H9 (cell line): ENCODE data around the gene CFAP46. TPM values are rescaled to one million over a fixed set of nuclear protein-coding genes. Genes with fewer than 3 reads are reported as not detected.

Experiments used
- DNase-seq: peaks from one replicate; pipeline ENCODE4 v3.0.0-alpha.2; 2017
- H2AFZ ChIP-seq: one replicate; pipeline ENCODE4 v1.6.1; 2013; ENCODE audit warnings: mild to moderate bottlenecking, low read length, control low read depth, moderate library complexity
- H2AK5ac ChIP-seq: 2 replicates; pipeline ENCODE4 v1.6.1; 2013; ENCODE audit warnings: low read length, control low read depth, mixed read lengths; ENCODE audit not compliant: insufficient read length
- H2BK120ac ChIP-seq: one replicate; pipeline ENCODE4 v1.6.1; 2013; ENCODE audit warnings: low read depth, mild to moderate bottlenecking, low read length, control low read depth, inconsistent platforms; ENCODE audit not compliant: poor library complexity, severe bottlenecking
- H2BK12ac ChIP-seq: 2 replicates; pipeline ENCODE4 v1.6.1; 2013; ENCODE audit warnings: low read length, control low read depth, mixed read lengths, low read depth; ENCODE audit not compliant: insufficient read length
- H2BK15ac ChIP-seq: 2 replicates; pipeline ENCODE4 v1.6.1; 2013; ENCODE audit warnings: low read depth, low read length, control low read depth
- H2BK20ac ChIP-seq: one replicate; pipeline ENCODE4 v1.6.1; 2013; ENCODE audit warnings: low read depth, mild to moderate bottlenecking, low read length, control low read depth, inconsistent platforms; ENCODE audit not compliant: poor library complexity, severe bottlenecking
- H2BK5ac ChIP-seq: 2 replicates; pipeline ENCODE4 v1.6.1; 2013; ENCODE audit warnings: low read length, control low read depth, mixed read lengths; ENCODE audit not compliant: insufficient read length
- H3K14ac ChIP-seq: 2 replicates; pipeline ENCODE4 v1.6.1; 2013; ENCODE audit warnings: low read length, control low read depth; ENCODE audit not compliant: insufficient read depth
- H3K18ac ChIP-seq: 2 replicates; pipeline ENCODE4 v1.6.1; 2013; ENCODE audit warnings: low read depth, mild to moderate bottlenecking, mixed read lengths, low read length, control low read depth; ENCODE audit not compliant: insufficient read length
- H3K23ac ChIP-seq: 2 replicates; pipeline ENCODE4 v1.6.1; 2013; ENCODE audit warnings: low read length, control low read depth, mixed read lengths, low read depth; ENCODE audit not compliant: insufficient read length
- H3K23me2 ChIP-seq: 2 replicates; pipeline ENCODE4 v1.6.1; 2013; ENCODE audit warnings: low read depth, mild to moderate bottlenecking, mixed read lengths, low read length, control low read depth; ENCODE audit not compliant: insufficient read length, poor library complexity, severe bottlenecking
- H3K27ac ChIP-seq: 2 replicates; pipeline ENCODE4 v1.5.1; 2013; ENCODE audit warnings: low read length, control low read depth, mixed read lengths, low read depth; ENCODE audit not compliant: insufficient read length
- H3K27me3 ChIP-seq: 2 replicates; pipeline ENCODE4 v1.6.1; 2013; ENCODE audit warnings: low read length, control low read depth, inconsistent platforms; ENCODE audit not compliant: insufficient read depth
- H3K4ac ChIP-seq: 2 replicates; pipeline ENCODE4 v1.6.1; 2013; ENCODE audit warnings: low read depth, mild to moderate bottlenecking, control low read depth, inconsistent platforms, low read length, moderate library complexity
- H3K4me1 ChIP-seq: 2 replicates; pipeline ENCODE4 v1.6.1; 2013; ENCODE audit warnings: low read length, control low read depth, inconsistent platforms; ENCODE audit not compliant: insufficient read depth
- H3K4me2 ChIP-seq: 2 replicates; pipeline ENCODE4 v1.6.1; 2013; ENCODE audit warnings: low read length, control low read depth, mixed read lengths; ENCODE audit not compliant: insufficient read length, insufficient read depth
- H3K56ac ChIP-seq: 2 replicates; pipeline ENCODE4 v1.6.1; 2013; ENCODE audit warnings: low read depth, mild to moderate bottlenecking, mixed read lengths, low read length, control low read depth; ENCODE audit not compliant: insufficient read length
- H3K79me1 ChIP-seq: 2 replicates; pipeline ENCODE4 v1.6.1; 2013; ENCODE audit warnings: low read depth, mild to moderate bottlenecking, moderate library complexity, low read length, control low read depth, inconsistent platforms; ENCODE audit not compliant: insufficient read depth, poor library complexity, severe bottlenecking
- H3K79me2 ChIP-seq: 2 replicates; pipeline ENCODE4 v1.6.1; 2013; ENCODE audit warnings: low read length, control low read depth, inconsistent platforms; ENCODE audit not compliant: insufficient read depth
- H3K9ac ChIP-seq: 2 replicates; pipeline ENCODE4 v1.6.1; 2013; ENCODE audit warnings: low read length, control low read depth, mixed read lengths; ENCODE audit not compliant: insufficient read length; ENCODE audit errors: extremely low read depth
- H3K9me3 ChIP-seq: one replicate; pipeline ENCODE4 v1.6.1; 2013; ENCODE audit warnings: low read depth, low read length, inconsistent platforms; ENCODE audit not compliant: control insufficient read depth
- H3T11ph ChIP-seq: one replicate; pipeline ENCODE4 v1.6.1; 2013; ENCODE audit warnings: mild to moderate bottlenecking, low read length, control low read depth, inconsistent platforms
- H4K20me1 ChIP-seq: one replicate; pipeline ENCODE4 v1.6.1; 2013; ENCODE audit not compliant: control insufficient read depth, insufficient read length, insufficient read depth
- H4K5ac ChIP-seq: 2 replicates; pipeline ENCODE4 v1.6.1; 2013; ENCODE audit warnings: low read depth, mild to moderate bottlenecking, mixed read lengths, low read length, control low read depth; ENCODE audit not compliant: insufficient read length
- H4K8ac ChIP-seq: replicated peaks from 2 replicates; pipeline ENCODE4 v1.6.1; 2013; ENCODE audit warnings: low read length, control low read depth, mixed read lengths, low read depth; ENCODE audit not compliant: insufficient read length
- H4K91ac ChIP-seq: 2 replicates; pipeline ENCODE4 v1.6.1; 2013; ENCODE audit warnings: low read depth, mild to moderate bottlenecking, moderate library complexity, mixed read lengths, low read length, control low read depth; ENCODE audit not compliant: insufficient read length
- H3K27ac Mint-ChIP-seq, 3 experiments: 2 replicates in 2 of 3; 3 replicates in 1 of 3; pipeline ENCODE4 v1.8.0; 2020 to 2021; ENCODE audit warnings: mixed read lengths in 3 of 3, mild to moderate bottlenecking in 1 of 3, moderate library complexity in 1 of 3
- H3K27me3 Mint-ChIP-seq: 2 replicates; pipeline ENCODE4 v1.8.0; 2021; ENCODE audit warnings: low read depth, mild to moderate bottlenecking, moderate library complexity, mixed read lengths
- H3K36me3 Mint-ChIP-seq, 3 experiments: 2 replicates in 2 of 3; 3 replicates in 1 of 3; pipeline ENCODE4 v1.8.0; 2020 to 2021; ENCODE audit warnings: low read depth in 3 of 3, mixed read lengths in 3 of 3; ENCODE audit not compliant: insufficient read depth in 1 of 3
- H3K4me1 Mint-ChIP-seq, 2 experiments: 2 replicates each; pipeline ENCODE4 v1.8.0; 2020; ENCODE audit warnings: mixed read lengths in 2 of 2
- H3K4me3 Mint-ChIP-seq, 2 experiments: 2 replicates in 1 of 2; 3 replicates in 1 of 2; pipeline ENCODE4 v1.8.0; 2020 to 2021; ENCODE audit warnings: mild to moderate bottlenecking in 2 of 2, mixed read lengths in 2 of 2, moderate library complexity in 1 of 2
- H3K9me3 Mint-ChIP-seq, 2 experiments: 2 replicates in 1 of 2; 3 replicates in 1 of 2; pipeline ENCODE4 v1.8.0; 2020; ENCODE audit warnings: mild to moderate bottlenecking in 2 of 2, mixed read lengths in 2 of 2, moderate library complexity in 1 of 2
- WGBS: extraction: QIAGEN DNeasy Blood & Tissue Kit; methylation state at CpG from one replicate; pipeline ENCODE4 v1.1.7; 2013; ENCODE audit warnings: missing lambda C conversion rate, low lambda C conversion rate, mixed read lengths; ENCODE audit not compliant: insufficient read length; ENCODE audit errors: extremely low coverage; 5-methylcytosine and 5-hydroxymethylcytosine counted together
- total RNA-seq: library from RNA; stranded (reverse); gene quantifications from 2 replicates; pipeline ENCODE4 v1.2.1, GENCODE V29; 2021
- TF ChIP-seq, protein P1 (sequence below): fragments of 200-600 bp; sonication (generic); conservative IDR thresholded peaks from 3 replicates; pipeline ENCODE4 v1.8.0; 2021; ENCODE audit warnings: antibody characterized with exemption, mild to moderate bottlenecking

Gene CFAP46
- total RNA-seq, 1 experiment from 2014 or later, result 3.1 TPM

DNA sequence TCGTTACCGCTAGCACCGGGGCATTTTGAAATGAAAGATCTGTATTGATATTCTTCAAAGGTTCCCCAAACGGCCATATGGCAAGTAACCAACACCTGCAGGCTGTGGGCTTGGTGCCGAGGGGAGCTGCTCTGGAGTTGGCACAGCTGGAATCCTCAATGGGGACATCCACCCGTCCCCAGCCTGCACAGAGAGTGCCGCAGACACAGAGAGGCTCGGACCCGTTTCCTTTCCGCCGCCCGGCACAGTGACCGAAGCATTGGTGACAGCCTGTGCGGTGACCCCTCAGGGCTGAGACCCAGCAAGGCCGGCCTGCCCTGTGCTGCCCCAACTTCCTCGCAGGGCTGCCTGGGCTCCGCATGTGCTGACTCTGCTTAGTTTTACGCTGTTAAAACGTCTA, 4.5 kb downstream of the CFAP46 start:
- Mint-ChIP-seq H3K4me1 (peaks cover 7 to 12% of the 10 kb centered on the region in 2 experiments), H3K9me3 (no peaks in the 10 kb centered on the region), H3K4me3 (no peak overlapping the region), H3K27me3 (peaks cover 15% of the 10 kb centered on the region), H3K36me3 (no peaks in the 10 kb centered on the region; a peak in 1 of 7 replicates), H3K27ac (no peak overlapping the region)
- no peak overlapping the region for H4K8ac ChIP-seq
- no peak overlapping the region for H3K23ac ChIP-seq
- DNase-seq, result no peak
- no peak overlapping the region for H2AK5ac ChIP-seq
- no peak overlapping the region for H2BK120ac ChIP-seq
- no peak overlapping the region for H3K56ac ChIP-seq
- H4K91ac ChIP-seq, result no peak overlapping the region
- H3K23me2 ChIP-seq, result no peaks in the 10 kb centered on the region
- no peaks in the 10 kb centered on the region for H3K79me1 ChIP-seq
- H2BK5ac ChIP-seq, result no peak overlapping the region
- no CpG with 5 or more reads among the region's 19 CpGs for WGBS
- no peak overlapping the region for H2BK15ac ChIP-seq
- H3K27ac ChIP-seq, result no peak overlapping the region
- no peak overlapping the region for H2BK20ac ChIP-seq
- H3K4ac ChIP-seq, result no peak overlapping the region
- H2AFZ ChIP-seq, result no peak overlapping the region
- H3K4me1 ChIP-seq, result no peaks in the 10 kb centered on the region
- no peaks in the 10 kb centered on the region for H3K9me3 ChIP-seq
- H3K79me2 ChIP-seq, result no peaks in the 10 kb centered on the region
- H3T11ph ChIP-seq, result no peak overlapping the region
- no peak overlapping the region for H3K14ac ChIP-seq
- no peak overlapping the region for H3K18ac ChIP-seq
- H3K27me3 ChIP-seq, result no peaks in the 10 kb centered on the region
- H3K4me2 ChIP-seq, result no peak overlapping the region
- H3K9ac ChIP-seq, result no peak overlapping the region
- no peaks in the 10 kb centered on the region for H4K20me1 ChIP-seq
- H4K5ac ChIP-seq, result no peak overlapping the region
- H2BK12ac ChIP-seq, result no peak overlapping the region
- TF ChIP-seq, protein P1, sequence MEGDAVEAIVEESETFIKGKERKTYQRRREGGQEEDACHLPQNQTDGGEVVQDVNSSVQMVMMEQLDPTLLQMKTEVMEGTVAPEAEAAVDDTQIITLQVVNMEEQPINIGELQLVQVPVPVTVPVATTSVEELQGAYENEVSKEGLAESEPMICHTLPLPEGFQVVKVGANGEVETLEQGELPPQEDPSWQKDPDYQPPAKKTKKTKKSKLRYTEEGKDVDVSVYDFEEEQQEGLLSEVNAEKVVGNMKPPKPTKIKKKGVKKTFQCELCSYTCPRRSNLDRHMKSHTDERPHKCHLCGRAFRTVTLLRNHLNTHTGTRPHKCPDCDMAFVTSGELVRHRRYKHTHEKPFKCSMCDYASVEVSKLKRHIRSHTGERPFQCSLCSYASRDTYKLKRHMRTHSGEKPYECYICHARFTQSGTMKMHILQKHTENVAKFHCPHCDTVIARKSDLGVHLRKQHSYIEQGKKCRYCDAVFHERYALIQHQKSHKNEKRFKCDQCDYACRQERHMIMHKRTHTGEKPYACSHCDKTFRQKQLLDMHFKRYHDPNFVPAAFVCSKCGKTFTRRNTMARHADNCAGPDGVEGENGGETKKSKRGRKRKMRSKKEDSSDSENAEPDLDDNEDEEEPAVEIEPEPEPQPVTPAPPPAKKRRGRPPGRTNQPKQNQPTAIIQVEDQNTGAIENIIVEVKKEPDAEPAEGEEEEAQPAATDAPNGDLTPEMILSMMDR, result no peak
